ENCODE results near the gene WWTR1. TPM values are rescaled to one million over a fixed set of nuclear protein-coding genes. Genes with fewer than 3 reads are reported as not detected.

Gene WWTR1
- total and polyA plus RNA-seq, 2 of the 4 experiments (the other 2 are of a cell fraction) = 38.9 to 65.3 TPM

DNA sequence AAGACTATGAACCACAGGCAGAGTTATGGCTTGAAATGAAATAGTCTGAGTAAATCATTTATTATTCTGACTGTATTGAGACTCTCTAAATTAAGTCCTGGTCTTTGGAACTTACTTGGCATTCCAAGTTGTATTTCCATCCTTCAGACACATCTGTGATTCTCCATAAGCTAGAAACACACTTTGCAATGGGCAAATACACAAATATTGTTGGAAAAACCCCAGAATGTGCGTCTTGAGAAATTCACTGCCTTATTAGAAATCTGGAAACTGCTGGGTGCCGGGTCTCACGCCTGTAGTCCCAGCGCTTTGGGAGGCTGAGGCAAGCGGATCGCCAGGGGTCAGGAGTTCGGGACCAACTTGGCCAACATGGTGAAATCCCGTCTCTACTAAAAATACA, 87.8 kb downstream of the WWTR1 start:
- Histone ChIP-seq H3K27ac (ENCODE audit: insufficient read depth, low read length) (no peak overlapping the region), H2BK20ac (ENCODE audit: low read depth, low read length) (no peak overlapping the region), H2BK15ac (ENCODE audit: low read depth, low read length) (no peak overlapping the region), H2BK120ac (ENCODE audit: low read depth, low read length) (no peak overlapping the region), H3K36me3 (ENCODE audit: control insufficient read depth, insufficient read depth, low read length) (peaks cover 15% of the 10 kb centered on the region), H3K9me3 (ENCODE audit: control insufficient read depth, insufficient read depth, low read length) (no peaks in the 10 kb centered on the region), H3K4me3 (ENCODE audit: insufficient read depth, low read depth, low read length) (no peak overlapping the region), H3K9ac (ENCODE audit: low read depth, low read length) (no peak overlapping the region), H3K4me1 (ENCODE audit: control insufficient read depth, insufficient read depth, low read length) (peaks cover 20% of the 10 kb centered on the region), H4K8ac (ENCODE audit: low read depth in 2 of 2, low read length in 2 of 2) (no peak overlapping the region), H3K27me3 (ENCODE audit: control insufficient read depth, insufficient read depth, low read length) (no peaks in the 10 kb centered on the region), H3K14ac (replicated peaks; ENCODE audit: low read depth, low read length) (no peak overlapping the region), H3K9me1 (ENCODE audit: insufficient read depth, low read length) (peaks cover 25% of the 10 kb centered on the region), H4K5ac (ENCODE audit: low read depth, low read length) (no peak overlapping the region), H3K23ac (ENCODE audit: low read depth, low read length) (no peak overlapping the region), H3K4me2 (ENCODE audit: low read depth, low read length) (no peak overlapping the region), H3K18ac (ENCODE audit: low read depth, low read length) (no peak overlapping the region), H3K56ac (ENCODE audit: extremely low read depth, insufficient read depth, low read length) (no peak overlapping the region), H3K4ac (ENCODE audit: low read depth, low read length) (no peak overlapping the region), H2AFZ (replicated peaks; ENCODE audit: low read length, poor library complexity) (no peak overlapping the region), H4K20me1 (ENCODE audit: insufficient read depth, low read length) (peaks cover 5% of the 10 kb centered on the region; the same call in 1 of the 2 replicates), H2AK9ac (replicated peaks; ENCODE audit: low read depth, low read length, poor library complexity) (no peak overlapping the region), H2BK5ac (ENCODE audit: low read depth, low read length, poor library complexity, severe bottlenecking) (no peak overlapping the region), H4K91ac (ENCODE audit: insufficient read depth, low read depth, low read length) (no peak overlapping the region), H3K79me1 (ENCODE audit: low read depth in 1 of 2, low read length in 2 of 2) (peaks cover 45 to 76% of the 10 kb centered on the region in 2 experiments), H2AK5ac (ENCODE audit: low read depth, low read length) (no peak overlapping the region)
- intact Hi-C loops (cut with micrococcal nuclease) = no loop called here
- in situ Hi-C loops (cut with MboI; ENCODE audit: low sequenced_read_pairs) = no loop called here
- no TSS peak for BruUV-seq (replicated peaks)
- TF ChIP-seq, protein P1, sequence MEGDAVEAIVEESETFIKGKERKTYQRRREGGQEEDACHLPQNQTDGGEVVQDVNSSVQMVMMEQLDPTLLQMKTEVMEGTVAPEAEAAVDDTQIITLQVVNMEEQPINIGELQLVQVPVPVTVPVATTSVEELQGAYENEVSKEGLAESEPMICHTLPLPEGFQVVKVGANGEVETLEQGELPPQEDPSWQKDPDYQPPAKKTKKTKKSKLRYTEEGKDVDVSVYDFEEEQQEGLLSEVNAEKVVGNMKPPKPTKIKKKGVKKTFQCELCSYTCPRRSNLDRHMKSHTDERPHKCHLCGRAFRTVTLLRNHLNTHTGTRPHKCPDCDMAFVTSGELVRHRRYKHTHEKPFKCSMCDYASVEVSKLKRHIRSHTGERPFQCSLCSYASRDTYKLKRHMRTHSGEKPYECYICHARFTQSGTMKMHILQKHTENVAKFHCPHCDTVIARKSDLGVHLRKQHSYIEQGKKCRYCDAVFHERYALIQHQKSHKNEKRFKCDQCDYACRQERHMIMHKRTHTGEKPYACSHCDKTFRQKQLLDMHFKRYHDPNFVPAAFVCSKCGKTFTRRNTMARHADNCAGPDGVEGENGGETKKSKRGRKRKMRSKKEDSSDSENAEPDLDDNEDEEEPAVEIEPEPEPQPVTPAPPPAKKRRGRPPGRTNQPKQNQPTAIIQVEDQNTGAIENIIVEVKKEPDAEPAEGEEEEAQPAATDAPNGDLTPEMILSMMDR (conservative IDR thresholded peaks at IDR 0.05; ENCODE audit: low read depth, low read length) = no peak
- TF ChIP-seq SMC3 (IDR thresholded peaks at IDR 0.05; ENCODE audit: low read depth, low read length) = no peak
- no peak for TF ChIP-seq BHLHE40 (IDR thresholded peaks at IDR 0.05; ENCODE audit: low read depth, low read length)
- TF ChIP-seq MAZ (IDR thresholded peaks at IDR 0.05; ENCODE audit: borderline replicate concordance, low read depth, low read length) = no peak
- no peak for TF ChIP-seq FOS (IDR thresholded peaks at IDR 0.05; ENCODE audit: low read depth, low read length)
- no peak for TF ChIP-seq POLR2A (IDR thresholded peaks at IDR 0.05; ENCODE audit: low read depth, low read length)
- no peak for TF ChIP-seq MAFK (IDR thresholded peaks at IDR 0.05; ENCODE audit: low read depth, low read length)
- no peak for TF ChIP-seq CEBPB (IDR thresholded peaks at IDR 0.05; ENCODE audit: low read depth, low read length)
- no peak for TF ChIP-seq CHD1 (IDR thresholded peaks at IDR 0.05; ENCODE audit: low read depth, low read length)
- TF ChIP-seq, protein P2, sequence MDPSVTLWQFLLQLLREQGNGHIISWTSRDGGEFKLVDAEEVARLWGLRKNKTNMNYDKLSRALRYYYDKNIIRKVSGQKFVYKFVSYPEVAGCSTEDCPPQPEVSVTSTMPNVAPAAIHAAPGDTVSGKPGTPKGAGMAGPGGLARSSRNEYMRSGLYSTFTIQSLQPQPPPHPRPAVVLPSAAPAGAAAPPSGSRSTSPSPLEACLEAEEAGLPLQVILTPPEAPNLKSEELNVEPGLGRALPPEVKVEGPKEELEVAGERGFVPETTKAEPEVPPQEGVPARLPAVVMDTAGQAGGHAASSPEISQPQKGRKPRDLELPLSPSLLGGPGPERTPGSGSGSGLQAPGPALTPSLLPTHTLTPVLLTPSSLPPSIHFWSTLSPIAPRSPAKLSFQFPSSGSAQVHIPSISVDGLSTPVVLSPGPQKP (IDR thresholded peaks at IDR 0.05; ENCODE audit: borderline replicate concordance, low read depth, low read length) = no peak
- TF ChIP-seq NFE2L2 (IDR thresholded peaks at IDR 0.05; ENCODE audit: low read depth, low read length) = no peak
- no peak for TF ChIP-seq RFX5 (IDR thresholded peaks at IDR 0.05; ENCODE audit: low read depth, low read length)
- TF ChIP-seq RAD21 (IDR thresholded peaks at IDR 0.05; ENCODE audit: low read length) = no peak
- TF ChIP-seq, protein P3, sequence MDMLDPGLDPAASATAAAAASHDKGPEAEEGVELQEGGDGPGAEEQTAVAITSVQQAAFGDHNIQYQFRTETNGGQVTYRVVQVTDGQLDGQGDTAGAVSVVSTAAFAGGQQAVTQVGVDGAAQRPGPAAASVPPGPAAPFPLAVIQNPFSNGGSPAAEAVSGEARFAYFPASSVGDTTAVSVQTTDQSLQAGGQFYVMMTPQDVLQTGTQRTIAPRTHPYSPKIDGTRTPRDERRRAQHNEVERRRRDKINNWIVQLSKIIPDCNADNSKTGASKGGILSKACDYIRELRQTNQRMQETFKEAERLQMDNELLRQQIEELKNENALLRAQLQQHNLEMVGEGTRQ (IDR thresholded peaks at IDR 0.05; ENCODE audit: low read depth, low read length) = no peak
- no peak for TF ChIP-seq RCOR1 (IDR thresholded peaks at IDR 0.05; ENCODE audit: insufficient replicate concordance, low read length)
- no peak for TF ChIP-seq MXI1 (IDR thresholded peaks at IDR 0.05; ENCODE audit: borderline replicate concordance, low read depth, low read length)
- dilution Hi-C loops (cut with HindIII; ENCODE audit: low sequenced_read_pairs, unreplicated experiment) = no loop called here
- ChIA-PET CTCF (interaction anchor here (0.6 to 1.9 kb wide), 2 partner anchors 91 to 147 kb away, joined by 3 to 10 read pairs; no protein-coding TSS in a partner anchor), POLR2A (ENCODE audit: unreplicated experiment) (no interaction called here)
- 100% methylated on average over 1 of the region's 8 CpGs; no CpG with 5 or more reads in 1 of the 2 experiments for WGBS, 2 experiments (ENCODE audit: extremely low coverage in 2 of 2, insufficient read length in 1 of 2)
- ATAC-seq (ENCODE audit: low read depth) = no peak
- no peak for DNase-seq

Data from IMR-90 (cell line).